ENCODE measurements around the gene SLC10A2. TPM values are rescaled to one million over a fixed set of nuclear protein-coding genes. Genes with fewer than 3 reads are reported as not detected.

The SLC10A2 gene
- total RNA-seq, 1 donor from 2014 or later = not detected

Other genes starting within 250 kb of the SLC10A2 start
- 70.0 TPM for gene ERCC5, start 220.4 kb downstream of the SLC10A2 start, total RNA-seq

Measured in occipital lobe (tissue), 1 donor.